ENCODE results near the gene ABCA3. TPM values are rescaled to one million over a fixed set of nuclear protein-coding genes. Genes with fewer than 3 reads are reported as not detected.

The ABCA3 gene
- total and polyA plus RNA-seq, 2 donors from 2014 or later: 5.5 to 35.5 TPM

- H3K27ac ChIP-seq (ENCODE audit: low read depth in 2 of 2, low read length in 2 of 2): no peak overlapping the region
- H3K9ac ChIP-seq (ENCODE audit: low read length in 3 of 3): no peak overlapping the region
- peak in 1 of 5 donors; percentile 57 for DNase-seq
- no peak for TF ChIP-seq CTCF (IDR thresholded peaks at IDR 0.05; ENCODE audit: borderline replicate concordance, extremely low read depth, insufficient read depth)
- no peak overlapping the region for H3K4me3 ChIP-seq (ENCODE audit: low read length in 3 of 3)
- no peaks in the 10 kb centered on the region for H3K9me3 ChIP-seq (ENCODE audit: control insufficient read depth in 2 of 3, insufficient read depth in 1 of 3, low read length in 3 of 3)
- no peak for FAIRE-seq
- peaks cover 0 to 7% (median 0%) of the 10 kb centered on the region in 3 donors for H3K4me1 ChIP-seq (ENCODE audit: control insufficient read depth in 2 of 3, insufficient read depth in 2 of 3, low read depth in 1 of 3, low read length in 3 of 3)
- peaks cover 0 to 19% (median 12%) of the 10 kb centered on the region in 3 donors for H3K36me3 ChIP-seq (ENCODE audit: control insufficient read depth in 2 of 3, insufficient read depth in 3 of 3, low read length in 3 of 3)
- intact Hi-C loops (cut with DNase I): no loop called here
- H3K27me3 ChIP-seq (ENCODE audit: control insufficient read depth, insufficient read depth, low read length): no peaks in the 10 kb centered on the region
These were observed 101.5 kb downstream of the ABCA3 start for GRCh38 chr16:2238838-2239675.

- H3K4me1 ChIP-seq (ENCODE audit: control insufficient read depth in 2 of 3, insufficient read depth in 2 of 3, low read depth in 1 of 3, low read length in 3 of 3): peaks cover 0 to 7% (median 0%) of the 10 kb centered on the region in 3 donors
- no peak overlapping the region for H3K9ac ChIP-seq (ENCODE audit: low read length in 3 of 3)
- no peak overlapping the region for H3K4me3 ChIP-seq (ENCODE audit: low read length in 3 of 3)
- FAIRE-seq (no peak), DNase-seq (peak in 1 of 5 donors; percentile 76)
- H3K9me3 ChIP-seq (ENCODE audit: control insufficient read depth in 2 of 3, insufficient read depth in 1 of 3, low read length in 3 of 3): no peaks in the 10 kb centered on the region
- TF ChIP-seq CTCF (IDR thresholded peaks at IDR 0.05; ENCODE audit: borderline replicate concordance, extremely low read depth, insufficient read depth): no peak
- H3K36me3 ChIP-seq (ENCODE audit: control insufficient read depth in 2 of 3, insufficient read depth in 3 of 3, low read length in 3 of 3): peaks cover 0 to 17% (median 12%) of the 10 kb centered on the region in 3 donors
- intact Hi-C loops (cut with DNase I): no loop called here
- H3K27ac ChIP-seq (ENCODE audit: low read depth in 2 of 2, low read length in 2 of 2): no peak overlapping the region
- no peaks in the 10 kb centered on the region for H3K27me3 ChIP-seq (ENCODE audit: control insufficient read depth, insufficient read depth, low read length)
These were observed 102.2 kb downstream of the ABCA3 start for GRCh38 chr16:2238150-2238837.

DNA sequence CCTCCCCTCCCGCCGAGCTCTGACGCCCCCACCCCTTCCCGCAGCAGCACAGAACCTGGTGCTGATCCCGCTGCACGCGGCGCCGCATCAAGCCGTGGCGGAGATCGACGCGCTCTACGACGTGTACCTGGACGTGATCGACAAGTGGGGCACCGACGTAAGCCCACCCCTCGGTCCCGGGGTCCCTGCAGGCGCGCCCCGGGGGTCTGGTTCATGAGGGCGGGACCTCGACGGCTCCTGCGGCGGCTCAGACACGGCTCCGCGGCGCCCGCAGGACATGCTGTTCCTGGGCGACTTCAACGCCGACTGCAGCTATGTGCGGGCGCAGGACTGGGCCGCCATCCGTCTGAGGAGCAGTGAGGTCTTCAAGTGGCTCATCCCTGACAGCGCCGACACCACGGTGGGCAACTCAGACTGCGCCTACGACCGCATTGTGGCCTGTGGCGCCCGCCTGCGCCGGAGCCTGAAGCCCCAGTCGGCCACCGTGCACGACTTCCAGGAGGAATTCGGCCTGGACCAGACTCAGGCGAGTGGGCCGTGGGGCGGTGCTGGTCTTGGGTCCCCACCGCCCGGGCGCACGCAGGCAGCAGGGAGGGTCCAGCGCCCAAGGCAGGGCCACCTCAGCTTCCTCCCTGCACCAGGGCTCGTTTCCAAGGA is 102.9 kb downstream of the ABCA3 start:
- no peak for FAIRE-seq
- peaks cover 0 to 17% (median 5%) of the 10 kb centered on the region in 3 donors for H3K36me3 ChIP-seq (ENCODE audit: control insufficient read depth in 2 of 3, insufficient read depth in 3 of 3, low read length in 3 of 3)
- H3K9me3 ChIP-seq (ENCODE audit: control insufficient read depth in 2 of 3, insufficient read depth in 1 of 3, low read length in 3 of 3): no peaks in the 10 kb centered on the region
- peak in 2 of 5 donors; percentile 20 to 69 for DNase-seq
- H3K4me1 ChIP-seq (ENCODE audit: control insufficient read depth in 2 of 3, insufficient read depth in 2 of 3, low read depth in 1 of 3, low read length in 3 of 3): peaks cover 0 to 7% (median 0%) of the 10 kb centered on the region in 3 donors
- no peak for TF ChIP-seq CTCF (IDR thresholded peaks at IDR 0.05; ENCODE audit: borderline replicate concordance, extremely low read depth, insufficient read depth)
- intact Hi-C loops (cut with DNase I): no loop called here
- no peak overlapping the region for H3K4me3 ChIP-seq (ENCODE audit: low read length in 3 of 3)
- H3K27ac ChIP-seq (ENCODE audit: low read depth in 2 of 2, low read length in 2 of 2): no peak overlapping the region
- H3K27me3 ChIP-seq (ENCODE audit: control insufficient read depth, insufficient read depth, low read length): no peaks in the 10 kb centered on the region
- no peak overlapping the region for H3K9ac ChIP-seq (ENCODE audit: low read length in 3 of 3)
